GM12878 (cell line): ENCODE data around the gene CD86. TPM values are rescaled to one million over a fixed set of nuclear protein-coding genes. Genes with fewer than 3 reads are reported as not detected.

ENCODE experiments used
- CBFB ChIP-seq: IDR thresholded peaks from 2 replicates; pipeline ENCODE4 v1.6.1; 2016; ENCODE audit warnings: antibody characterized with exemption, low read depth
- CBX3 ChIP-seq: fragments of 200-600 bp; sonication (generic); IDR thresholded peaks from 2 replicates; pipeline ENCODE4 v1.6.1; 2016; ENCODE audit warnings: low read depth, borderline replicate concordance
- CHD2 ChIP-seq: IDR thresholded peaks from 2 replicates; pipeline ENCODE4 v1.6.1; 2011; ENCODE audit warnings: low read depth, low read length, improper control_type of control experiment, borderline replicate concordance
- CREM ChIP-seq: IDR thresholded peaks from 2 replicates; pipeline ENCODE4 v1.6.1; 2014; ENCODE audit warnings: antibody characterized with exemption, low read depth
- EP300 ChIP-seq, 2 experiments: fragments of 150-350 bp in 1 of 2; IDR thresholded peaks; 2 replicates each; pipeline ENCODE4 v1.6.1; 2011 to 2012; ENCODE audit warnings: low read depth in 2 of 2, low read length in 2 of 2, borderline replicate concordance in 1 of 2, improper control_type of control experiment in 1 of 2, inconsistent platforms in 1 of 2; ENCODE audit not compliant: control insufficient read depth in 1 of 2
- FOXK2 ChIP-seq: fragments of 450-650 bp; IDR thresholded peaks from 2 replicates; pipeline ENCODE4 v1.6.1; 2017; ENCODE audit warnings: mild to moderate bottlenecking, moderate library complexity
- GATAD2B ChIP-seq: fragments of 450-650 bp; conservative IDR thresholded peaks from 2 replicates; pipeline ENCODE4 v1.6.1; 2017; ENCODE audit warnings: low read depth, mild to moderate bottlenecking, moderate library complexity
- MYC ChIP-seq: IDR thresholded peaks from 2 replicates; pipeline ENCODE4 v1.6.1; 2011; ENCODE audit warnings: mild to moderate bottlenecking, low read length, moderate library complexity, inconsistent platforms; ENCODE audit not compliant: insufficient read depth, insufficient replicate concordance, insufficient read length, severe bottlenecking
- NR2C2 ChIP-seq: IDR thresholded peaks from 2 replicates; pipeline ENCODE4 v1.6.1; 2011; ENCODE audit warnings: borderline replicate concordance, low read depth; ENCODE audit not compliant: control insufficient read depth, insufficient read length
- NRF1 ChIP-seq: conservative IDR thresholded peaks from 2 replicates; pipeline ENCODE4 v1.6.1; 2011; ENCODE audit warnings: mild to moderate bottlenecking, low read depth, low read length, improper control_type of control experiment
- PAX8 ChIP-seq: fragments of 450-650 bp; IDR thresholded peaks from 2 replicates; pipeline ENCODE4 v1.6.1; 2017; ENCODE audit warnings: mild to moderate bottlenecking, moderate library complexity
- RAD51 ChIP-seq: fragments of 450-650 bp; IDR thresholded peaks from 2 replicates; pipeline ENCODE4 v1.6.1; 2016; ENCODE audit warnings: moderate library complexity, mild to moderate bottlenecking, inconsistent platforms
- RELA ChIP-seq: fragments of 450-650 bp; IDR thresholded peaks from 2 replicates; pipeline ENCODE4 v1.8.0; 2014; ENCODE audit warnings: borderline replicate concordance; ENCODE audit not compliant: partially characterized antibody
- SUZ12 ChIP-seq: fragments of 200-600 bp; sonication (generic); IDR thresholded peaks from one replicate; pipeline ENCODE4 v1.6.1; 2018; ENCODE audit warnings: antibody characterized with exemption, mild to moderate bottlenecking; ENCODE audit not compliant: unreplicated experiment
- TARDBP ChIP-seq: IDR thresholded peaks from 2 replicates; pipeline ENCODE4 v1.6.1; 2016; ENCODE audit warnings: borderline replicate concordance
- TCF3 ChIP-seq: IDR thresholded peaks from 2 replicates; pipeline ENCODE4 v1.6.1; 2012; ENCODE audit warnings: low read depth, mild to moderate bottlenecking, low read length, borderline replicate concordance; ENCODE audit not compliant: insufficient read depth
- ZNF384 ChIP-seq: IDR thresholded peaks from 2 replicates; pipeline ENCODE4 v1.6.1; 2012; ENCODE audit warnings: low read depth, mild to moderate bottlenecking, low read length, improper control_type of control experiment, borderline replicate concordance
- polyA plus RNA-seq, 11 experiments: library from polyadenylated mRNA; depleted of rRNA in 4 of 11; unstranded in 6 of 11; stranded (reverse) in 5 of 11; fragments of >200 nt; fragmentation: Nextera tagmentation in 4 of 11; fragmentation: Illumina TruSeq in 1 of 11; extraction: Ambion mirVana in 4 of 11; extraction: Trizol in 1 of 11; gene quantifications; 1 replicate in 1 of 11; 2 replicates in 10 of 11; pipeline versions ENCODE4 v1.2.1 to v1.2.3, GENCODE V29; 2011 to 2016; ENCODE audit warnings: inconsistent platforms in 2 of 11, missing spikeins in 2 of 11, low read depth in 1 of 11
- total RNA-seq, 4 experiments: library from RNA; depleted of rRNA in 3 of 4; stranded (reverse); fragments of >200 nt in 3 of 4; fragmentation: Illumina TruSeq in 1 of 4; extraction: Trizol in 1 of 4; gene quantifications; 2 replicates each; pipeline versions ENCODE4 v1.2.1 to v1.2.3, GENCODE V29; 2013 to 2021
- TF ChIP-seq, protein P1 (sequence below): IDR thresholded peaks from 2 replicates; pipeline ENCODE4 v1.6.1; 2011; ENCODE audit warnings: borderline replicate concordance, low read depth, mild to moderate bottlenecking, moderate library complexity, low read length; ENCODE audit not compliant: insufficient read depth, poor library complexity, severe bottlenecking
- TF ChIP-seq, protein P2 (sequence below): fragments of 150-350 bp; IDR thresholded peaks from 2 replicates; pipeline ENCODE4 v1.6.1; 2014; ENCODE audit warnings: mild to moderate bottlenecking, low read depth, low read length
- TF ChIP-seq, protein P3 (sequence below): fragments of 450-650 bp; IDR thresholded peaks from 2 replicates; pipeline ENCODE4 v1.6.1; 2017; ENCODE audit warnings: low read depth, mild to moderate bottlenecking, moderate library complexity
- TF ChIP-seq, protein P4 (sequence below): IDR thresholded peaks from 2 replicates; pipeline ENCODE4 v1.6.1; 2012; ENCODE audit warnings: improper control_type of control experiment, low read depth, low read length; ENCODE audit not compliant: insufficient replicate concordance

CD86 gene
- total and polyA plus RNA-seq, 10 of the 15 experiments (the other 5 are each of a cell fraction or from before 2014, with no cell fraction given): 40.9 to 100 (median 55.5) TPM

DNA sequence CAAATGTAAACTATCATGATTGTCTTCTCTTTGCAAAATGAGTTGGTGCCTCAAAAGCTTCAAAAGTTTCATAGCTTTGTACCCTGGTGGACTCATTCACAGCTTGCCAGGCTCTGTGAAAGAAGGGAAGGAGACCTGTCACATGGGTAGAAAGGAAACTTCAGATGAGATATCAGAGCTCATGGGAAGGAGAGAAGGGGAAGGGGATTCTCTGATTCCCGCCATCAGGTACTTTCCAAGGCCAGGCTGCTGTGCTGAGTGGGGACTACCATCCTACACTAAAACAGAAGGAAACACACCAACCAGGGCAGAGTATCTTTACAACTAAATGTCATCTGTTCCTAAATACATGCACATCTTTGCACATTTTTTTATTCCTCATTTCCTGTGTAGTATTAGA is 42.3 kb upstream of the CD86 start (continued):
- TF ChIP-seq, protein P1, sequence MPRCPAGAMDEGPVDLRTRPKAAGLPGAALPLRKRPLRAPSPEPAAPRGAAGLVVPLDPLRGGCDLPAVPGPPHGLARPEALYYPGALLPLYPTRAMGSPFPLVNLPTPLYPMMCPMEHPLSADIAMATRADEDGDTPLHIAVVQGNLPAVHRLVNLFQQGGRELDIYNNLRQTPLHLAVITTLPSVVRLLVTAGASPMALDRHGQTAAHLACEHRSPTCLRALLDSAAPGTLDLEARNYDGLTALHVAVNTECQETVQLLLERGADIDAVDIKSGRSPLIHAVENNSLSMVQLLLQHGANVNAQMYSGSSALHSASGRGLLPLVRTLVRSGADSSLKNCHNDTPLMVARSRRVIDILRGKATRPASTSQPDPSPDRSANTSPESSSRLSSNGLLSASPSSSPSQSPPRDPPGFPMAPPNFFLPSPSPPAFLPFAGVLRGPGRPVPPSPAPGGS: peak; percentile 34
- TF ChIP-seq SUZ12 (no peak), CBX3 (no peak), NRF1 (no peak), CBFB (no peak), RELA (peak; percentile 30), EP300 (IDR thresholded peaks at IDR 0.05; ENCODE audit: borderline replicate concordance in 1 of 2, control insufficient read depth in 1 of 2, low read depth in 2 of 2, low read length in 2 of 2) (no peak), GATAD2B (no peak), ZNF384 (no peak), TCF3 (no peak), NR2C2 (no peak), TARDBP (no peak), PAX8 (no peak), MYC (no peak), RAD51 (peak; percentile 41; the same call in 1 of the 2 replicates), CHD2 (no peak), FOXK2 (no peak), CREM (0 out of 2 replicates have a peak, but pooled peaks have one; percentile 9)
- TF ChIP-seq, protein P2, sequence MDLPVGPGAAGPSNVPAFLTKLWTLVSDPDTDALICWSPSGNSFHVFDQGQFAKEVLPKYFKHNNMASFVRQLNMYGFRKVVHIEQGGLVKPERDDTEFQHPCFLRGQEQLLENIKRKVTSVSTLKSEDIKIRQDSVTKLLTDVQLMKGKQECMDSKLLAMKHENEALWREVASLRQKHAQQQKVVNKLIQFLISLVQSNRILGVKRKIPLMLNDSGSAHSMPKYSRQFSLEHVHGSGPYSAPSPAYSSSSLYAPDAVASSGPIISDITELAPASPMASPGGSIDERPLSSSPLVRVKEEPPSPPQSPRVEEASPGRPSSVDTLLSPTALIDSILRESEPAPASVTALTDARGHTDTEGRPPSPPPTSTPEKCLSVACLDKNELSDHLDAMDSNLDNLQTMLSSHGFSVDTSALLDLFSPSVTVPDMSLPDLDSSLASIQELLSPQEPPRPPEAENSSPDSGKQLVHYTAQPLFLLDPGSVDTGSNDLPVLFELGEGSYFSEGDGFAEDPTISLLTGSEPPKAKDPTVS: no peak
- TF ChIP-seq, protein P3, sequence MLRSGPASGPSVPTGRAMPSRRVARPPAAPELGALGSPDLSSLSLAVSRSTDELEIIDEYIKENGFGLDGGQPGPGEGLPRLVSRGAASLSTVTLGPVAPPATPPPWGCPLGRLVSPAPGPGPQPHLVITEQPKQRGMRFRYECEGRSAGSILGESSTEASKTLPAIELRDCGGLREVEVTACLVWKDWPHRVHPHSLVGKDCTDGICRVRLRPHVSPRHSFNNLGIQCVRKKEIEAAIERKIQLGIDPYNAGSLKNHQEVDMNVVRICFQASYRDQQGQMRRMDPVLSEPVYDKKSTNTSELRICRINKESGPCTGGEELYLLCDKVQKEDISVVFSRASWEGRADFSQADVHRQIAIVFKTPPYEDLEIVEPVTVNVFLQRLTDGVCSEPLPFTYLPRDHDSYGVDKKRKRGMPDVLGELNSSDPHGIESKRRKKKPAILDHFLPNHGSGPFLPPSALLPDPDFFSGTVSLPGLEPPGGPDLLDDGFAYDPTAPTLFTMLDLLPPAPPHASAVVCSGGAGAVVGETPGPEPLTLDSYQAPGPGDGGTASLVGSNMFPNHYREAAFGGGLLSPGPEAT: peak; percentile 73; the same call in 1 of the 2 replicates
- TF ChIP-seq, protein P4, sequence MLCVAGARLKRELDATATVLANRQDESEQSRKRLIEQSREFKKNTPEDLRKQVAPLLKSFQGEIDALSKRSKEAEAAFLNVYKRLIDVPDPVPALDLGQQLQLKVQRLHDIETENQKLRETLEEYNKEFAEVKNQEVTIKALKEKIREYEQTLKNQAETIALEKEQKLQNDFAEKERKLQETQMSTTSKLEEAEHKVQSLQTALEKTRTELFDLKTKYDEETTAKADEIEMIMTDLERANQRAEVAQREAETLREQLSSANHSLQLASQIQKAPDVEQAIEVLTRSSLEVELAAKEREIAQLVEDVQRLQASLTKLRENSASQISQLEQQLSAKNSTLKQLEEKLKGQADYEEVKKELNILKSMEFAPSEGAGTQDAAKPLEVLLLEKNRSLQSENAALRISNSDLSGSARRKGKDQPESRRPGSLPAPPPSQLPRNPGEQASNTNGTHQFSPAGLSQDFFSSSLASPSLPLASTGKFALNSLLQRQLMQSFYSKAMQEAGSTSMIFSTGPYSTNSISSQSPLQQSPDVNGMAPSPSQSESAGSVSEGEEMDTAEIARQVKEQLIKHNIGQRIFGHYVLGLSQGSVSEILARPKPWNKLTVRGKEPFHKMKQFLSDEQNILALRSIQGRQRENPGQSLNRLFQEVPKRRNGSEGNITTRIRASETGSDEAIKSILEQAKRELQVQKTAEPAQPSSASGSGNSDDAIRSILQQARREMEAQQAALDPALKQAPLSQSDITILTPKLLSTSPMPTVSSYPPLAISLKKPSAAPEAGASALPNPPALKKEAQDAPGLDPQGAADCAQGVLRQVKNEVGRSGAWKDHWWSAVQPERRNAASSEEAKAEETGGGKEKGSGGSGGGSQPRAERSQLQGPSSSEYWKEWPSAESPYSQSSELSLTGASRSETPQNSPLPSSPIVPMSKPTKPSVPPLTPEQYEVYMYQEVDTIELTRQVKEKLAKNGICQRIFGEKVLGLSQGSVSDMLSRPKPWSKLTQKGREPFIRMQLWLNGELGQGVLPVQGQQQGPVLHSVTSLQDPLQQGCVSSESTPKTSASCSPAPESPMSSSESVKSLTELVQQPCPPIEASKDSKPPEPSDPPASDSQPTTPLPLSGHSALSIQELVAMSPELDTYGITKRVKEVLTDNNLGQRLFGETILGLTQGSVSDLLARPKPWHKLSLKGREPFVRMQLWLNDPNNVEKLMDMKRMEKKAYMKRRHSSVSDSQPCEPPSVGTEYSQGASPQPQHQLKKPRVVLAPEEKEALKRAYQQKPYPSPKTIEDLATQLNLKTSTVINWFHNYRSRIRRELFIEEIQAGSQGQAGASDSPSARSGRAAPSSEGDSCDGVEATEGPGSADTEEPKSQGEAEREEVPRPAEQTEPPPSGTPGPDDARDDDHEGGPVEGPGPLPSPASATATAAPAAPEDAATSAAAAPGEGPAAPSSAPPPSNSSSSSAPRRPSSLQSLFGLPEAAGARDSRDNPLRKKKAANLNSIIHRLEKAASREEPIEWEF: no peak
